ENCODE data around the gene ADRA1B. TPM values are rescaled to one million over a fixed set of nuclear protein-coding genes. Genes with fewer than 3 reads are reported as not detected.

Gene ADRA1B
- total and polyA plus RNA-seq, 2 donors (not counting 3 experiments of a cell fraction or from before 2014, with no cell fraction given): 0.77 TPM; not detected in 1

DNA sequence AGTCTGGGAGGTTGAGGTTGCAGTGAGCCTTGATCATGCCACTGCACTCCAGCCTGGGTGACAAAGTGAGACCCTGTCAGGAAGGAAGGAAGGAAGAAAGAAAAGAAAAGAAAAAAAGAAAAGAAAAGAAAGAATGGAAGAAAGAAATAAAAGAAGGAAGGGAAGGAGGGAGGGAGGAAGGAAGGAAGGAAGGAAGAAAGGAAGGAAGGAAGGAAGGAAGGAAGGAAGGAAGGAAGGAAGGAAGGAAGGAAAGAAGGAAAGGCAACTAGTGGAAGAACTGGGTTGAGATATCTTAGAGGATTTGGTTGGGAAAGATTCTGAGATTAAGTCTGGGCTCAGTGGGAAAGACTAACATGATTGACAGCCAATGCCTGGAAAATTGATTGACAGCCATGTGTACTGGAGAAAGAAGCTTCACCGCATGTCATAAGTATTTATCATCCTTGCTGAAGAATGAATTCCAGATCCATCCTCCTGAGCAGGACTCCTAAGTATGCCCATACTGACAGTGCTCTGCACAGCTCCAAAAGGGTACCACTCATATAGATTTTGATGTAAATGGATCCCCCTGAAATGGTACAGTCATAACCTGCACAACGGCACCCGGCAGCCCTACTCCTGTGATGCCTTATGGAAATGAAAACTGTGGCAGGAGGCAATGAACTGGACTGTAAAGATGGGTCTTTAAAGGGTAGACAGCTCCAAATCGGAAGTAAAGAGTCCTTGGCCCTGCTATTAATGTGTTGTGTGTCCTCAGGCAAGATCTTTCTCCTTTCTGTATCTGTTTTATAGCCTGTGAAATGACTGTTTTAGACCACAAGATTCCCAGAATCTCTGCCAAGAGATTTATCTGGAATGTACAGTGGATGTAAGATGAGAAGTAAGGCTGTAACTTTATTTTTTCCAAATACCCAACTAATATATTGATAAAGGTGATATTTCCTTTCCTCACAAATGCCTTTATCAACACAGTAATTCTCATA lies 16.9 kb upstream of the ADRA1B start:
- H3K9ac ChIP-seq (replicated peaks; ENCODE audit: extremely low read depth, insufficient read depth, low read length): no peak overlapping the region
- no peaks in the 10 kb centered on the region for H3K79me2 ChIP-seq (ENCODE audit: control insufficient read depth, insufficient read depth, low read length)
- intact Hi-C loops (cut with micrococcal nuclease): no loop called here
- no peak overlapping the region for H3K27ac ChIP-seq (ENCODE audit: insufficient read depth, low read depth, low read length)
- no peaks in the 10 kb centered on the region for H3K9me3 ChIP-seq (replicated peaks; ENCODE audit: control insufficient read depth, insufficient read depth, low read length)
- TF ChIP-seq JUN (IDR thresholded peaks at IDR 0.05; ENCODE audit: borderline replicate concordance, insufficient read depth, insufficient read length, low read depth): no peak
- TF ChIP-seq POLR2A (IDR thresholded peaks at IDR 0.05; ENCODE audit: low read depth, low read length): no peak
- no peak for TF ChIP-seq POLR2AphosphoS5 (IDR thresholded peaks at IDR 0.05; ENCODE audit: insufficient read depth, low read depth, low read length)
- TF ChIP-seq, protein P1, sequence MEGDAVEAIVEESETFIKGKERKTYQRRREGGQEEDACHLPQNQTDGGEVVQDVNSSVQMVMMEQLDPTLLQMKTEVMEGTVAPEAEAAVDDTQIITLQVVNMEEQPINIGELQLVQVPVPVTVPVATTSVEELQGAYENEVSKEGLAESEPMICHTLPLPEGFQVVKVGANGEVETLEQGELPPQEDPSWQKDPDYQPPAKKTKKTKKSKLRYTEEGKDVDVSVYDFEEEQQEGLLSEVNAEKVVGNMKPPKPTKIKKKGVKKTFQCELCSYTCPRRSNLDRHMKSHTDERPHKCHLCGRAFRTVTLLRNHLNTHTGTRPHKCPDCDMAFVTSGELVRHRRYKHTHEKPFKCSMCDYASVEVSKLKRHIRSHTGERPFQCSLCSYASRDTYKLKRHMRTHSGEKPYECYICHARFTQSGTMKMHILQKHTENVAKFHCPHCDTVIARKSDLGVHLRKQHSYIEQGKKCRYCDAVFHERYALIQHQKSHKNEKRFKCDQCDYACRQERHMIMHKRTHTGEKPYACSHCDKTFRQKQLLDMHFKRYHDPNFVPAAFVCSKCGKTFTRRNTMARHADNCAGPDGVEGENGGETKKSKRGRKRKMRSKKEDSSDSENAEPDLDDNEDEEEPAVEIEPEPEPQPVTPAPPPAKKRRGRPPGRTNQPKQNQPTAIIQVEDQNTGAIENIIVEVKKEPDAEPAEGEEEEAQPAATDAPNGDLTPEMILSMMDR (IDR thresholded peaks at IDR 0.05; ENCODE audit: extremely low read depth in 1 of 2, insufficient read depth in 1 of 2, low read depth in 1 of 2, low read length in 2 of 2): no peak
- TF ChIP-seq, protein P2, sequence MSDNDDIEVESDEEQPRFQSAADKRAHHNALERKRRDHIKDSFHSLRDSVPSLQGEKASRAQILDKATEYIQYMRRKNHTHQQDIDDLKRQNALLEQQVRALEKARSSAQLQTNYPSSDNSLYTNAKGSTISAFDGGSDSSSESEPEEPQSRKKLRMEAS (IDR thresholded peaks at IDR 0.05; ENCODE audit: insufficient read depth, insufficient read length): no peak
- no peak for TF ChIP-seq FOS (IDR thresholded peaks at IDR 0.05; ENCODE audit: borderline replicate concordance, insufficient read depth, low read length)
- POLR2A ChIA-PET: no interaction called here
- H2AFZ ChIP-seq (ENCODE audit: low read depth, low read length): no peak overlapping the region
- dilution Hi-C loops (cut with MboI; ENCODE audit: extremely low pct_ligation_motif_present, low sequenced_read_pairs): no loop called here
- no peaks in the 10 kb centered on the region for H3K36me3 ChIP-seq (ENCODE audit: control insufficient read depth in 2 of 2, extremely low read depth in 1 of 2, insufficient read depth in 2 of 2, low read length in 2 of 2)
- no peak overlapping the region for H3K4me2 ChIP-seq (ENCODE audit: insufficient read depth, low read length)
- FAIRE-seq: no peak
- H3K4me1 ChIP-seq (ENCODE audit: control insufficient read depth, extremely low read depth, insufficient read depth, low read length): no peaks in the 10 kb centered on the region
- H4K20me1 ChIP-seq (replicated peaks; ENCODE audit: control insufficient read depth, extremely low read depth, insufficient read depth, low read length): no peaks in the 10 kb centered on the region
- peaks cover 0 to 2% of the 10 kb centered on the region in 2 experiments for H3K27me3 ChIP-seq (ENCODE audit: control insufficient read depth in 2 of 2, insufficient read depth in 2 of 2, low read length in 2 of 2)
- CTCF ChIA-PET: no interaction called here
- H3K9me1 ChIP-seq (replicated peaks; ENCODE audit: control insufficient read depth, extremely low read depth, insufficient read depth, low read length): no peaks in the 10 kb centered on the region
- H3K4me3 ChIP-seq (replicated peaks in 1 of 3; ENCODE audit: insufficient read depth in 1 of 3, low read depth in 1 of 3, low read length in 3 of 3): no peak overlapping the region
- DNase-seq (ENCODE audit: low read depth, low spot score): no peak
- no TSS peak for BruUV-seq (replicated peaks)
